GM19324 (cell line): ENCODE results near the gene COG7.
"Not testable (repeated sequence)": the region's sequence is repeated elsewhere in the genome, so short reads cannot be mapped to it uniquely, and the experiment has no call there.

Experiments
- ATAC-seq: cut with Tn5 transposase; IDR thresholded peaks from one replicate; pipeline ENCODE4 v1.9.1; 2021; ENCODE audit warnings: mild to moderate bottlenecking, moderate library complexity; ENCODE audit not compliant: unreplicated experiment, low FRiP score

COG7 gene

GRCh38 chr16:23478566-23478965 is 25.6 kb upstream of the COG7 start:
- ATAC-seq: no peak

DNA sequence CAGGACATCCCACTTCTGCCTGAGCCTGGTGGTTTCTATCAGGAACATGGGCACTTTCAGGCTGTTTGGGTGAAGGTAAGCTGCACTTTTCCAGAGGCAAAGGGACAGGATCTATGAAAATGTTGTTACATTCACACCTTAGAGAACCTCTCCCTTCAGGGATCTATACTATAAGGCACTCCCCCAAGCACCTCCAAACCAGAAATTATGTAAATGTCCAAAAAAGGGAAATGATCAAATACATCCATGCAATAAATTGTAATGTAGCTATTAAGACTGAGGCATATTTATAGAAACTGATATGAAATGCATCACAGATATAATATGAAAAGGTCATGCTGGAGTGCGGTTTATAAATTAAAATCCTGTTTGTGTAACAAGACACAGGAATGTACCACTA is 23.3 kb upstream of the COG7 start:
- ATAC-seq: no peak

GRCh38 chr16:23469814-23470213 is 16.8 kb upstream of the COG7 start:
- ATAC-seq: no peak

DNA sequence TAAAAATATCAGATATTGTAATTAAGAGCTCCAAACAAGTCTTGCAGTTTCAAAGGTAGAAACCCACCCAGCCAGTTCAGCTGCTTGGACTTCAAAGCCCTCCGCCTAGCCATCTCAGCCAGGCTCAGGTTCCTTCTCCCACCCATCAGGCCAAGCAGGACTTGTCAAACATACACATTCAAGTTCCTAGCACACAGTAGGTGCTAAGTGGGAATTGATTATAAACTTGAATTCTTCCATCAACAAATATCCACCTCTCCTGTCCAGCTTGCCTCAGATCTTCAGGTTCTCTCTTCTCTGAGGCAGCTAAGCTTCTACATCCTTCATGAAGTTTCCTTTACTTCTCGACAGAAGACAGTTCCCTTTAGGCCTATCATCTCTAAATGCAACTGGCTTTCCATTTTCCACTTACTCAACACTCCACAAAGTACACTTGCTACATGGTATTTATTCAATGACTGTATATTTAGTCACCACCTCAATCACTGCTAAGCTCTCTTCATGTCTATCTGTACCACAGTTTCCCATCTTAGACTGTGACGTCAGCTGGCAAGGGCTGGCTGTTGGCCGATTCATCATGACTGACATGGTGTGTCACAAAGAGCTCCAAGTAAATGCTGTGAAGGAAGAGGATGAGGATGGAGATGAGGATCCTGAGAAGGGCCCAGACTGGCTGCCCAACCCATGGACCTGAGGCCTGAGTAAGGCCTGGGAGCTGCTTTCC is 13.3 kb upstream of the COG7 start:
- ATAC-seq: no peak

DNA sequence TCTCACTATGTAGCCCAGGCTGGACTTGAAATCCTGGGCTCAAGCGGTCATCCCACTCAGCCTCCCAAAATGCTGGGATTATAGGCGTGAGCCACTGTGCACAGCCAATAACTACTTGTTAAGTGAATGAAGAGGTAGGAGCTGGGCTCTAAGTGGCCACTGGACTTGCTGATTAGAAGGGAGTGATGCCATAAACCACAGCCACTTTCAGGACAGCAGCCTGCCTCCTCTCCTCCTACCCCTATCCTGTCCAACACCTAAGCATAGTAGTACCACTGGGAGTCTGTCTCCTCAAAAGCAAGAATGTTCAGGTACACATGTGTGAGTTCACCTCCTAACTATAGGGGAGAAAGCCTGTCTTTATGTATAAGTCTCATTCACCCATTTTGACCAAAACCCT is 12.2 kb upstream of the COG7 start:
- no peak for ATAC-seq

- ATAC-seq: no peak
Observed at GRCh38 chr16:23464196-23464595, 11.2 kb upstream of the COG7 start.

- ATAC-seq: not testable (repeated sequence)
Observed at GRCh38 chr16:23462994-23463393, 10.0 kb upstream of the COG7 start.

GRCh38 chr16:23453338-23454052 is 506 bp upstream of the COG7 start:
- ATAC-seq: no peak

- ATAC-seq: no peak
Observed at GRCh38 chr16:23452221-23452571, 793 bp downstream of the COG7 start.

DNA sequence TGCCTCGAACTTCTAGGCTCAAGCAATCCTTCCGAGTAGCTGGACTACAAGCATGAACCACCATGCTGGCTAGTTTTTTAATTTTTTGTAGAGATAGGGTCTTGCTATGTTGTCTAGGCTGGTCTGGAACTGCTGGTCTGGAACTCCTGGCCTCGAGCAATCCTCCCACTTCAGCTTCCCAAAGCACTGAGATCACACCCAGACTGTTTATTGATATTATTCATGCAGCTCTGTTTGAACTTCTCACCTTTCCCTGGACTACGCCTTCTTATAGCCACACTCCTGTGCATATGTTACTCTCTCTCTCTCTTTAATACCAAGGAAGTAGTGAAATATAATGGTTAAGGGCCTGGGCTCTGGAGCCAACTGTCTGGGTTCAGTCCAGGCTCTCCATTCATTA is 4.6 kb downstream of the COG7 start:
- no peak for ATAC-seq

GRCh38 chr16:23437542-23437941 is 15.4 kb downstream of the COG7 start:
- not testable (repeated sequence) for ATAC-seq

- no peak for ATAC-seq
Observed at GRCh38 chr16:23436951-23437350, 16.0 kb downstream of the COG7 start.

GRCh38 chr16:23435500-23435899 is 17.5 kb downstream of the COG7 start:
- peak; percentile 54 for ATAC-seq

- no peak for ATAC-seq
Observed at GRCh38 chr16:23434380-23434779, 18.6 kb downstream of the COG7 start.

DNA sequence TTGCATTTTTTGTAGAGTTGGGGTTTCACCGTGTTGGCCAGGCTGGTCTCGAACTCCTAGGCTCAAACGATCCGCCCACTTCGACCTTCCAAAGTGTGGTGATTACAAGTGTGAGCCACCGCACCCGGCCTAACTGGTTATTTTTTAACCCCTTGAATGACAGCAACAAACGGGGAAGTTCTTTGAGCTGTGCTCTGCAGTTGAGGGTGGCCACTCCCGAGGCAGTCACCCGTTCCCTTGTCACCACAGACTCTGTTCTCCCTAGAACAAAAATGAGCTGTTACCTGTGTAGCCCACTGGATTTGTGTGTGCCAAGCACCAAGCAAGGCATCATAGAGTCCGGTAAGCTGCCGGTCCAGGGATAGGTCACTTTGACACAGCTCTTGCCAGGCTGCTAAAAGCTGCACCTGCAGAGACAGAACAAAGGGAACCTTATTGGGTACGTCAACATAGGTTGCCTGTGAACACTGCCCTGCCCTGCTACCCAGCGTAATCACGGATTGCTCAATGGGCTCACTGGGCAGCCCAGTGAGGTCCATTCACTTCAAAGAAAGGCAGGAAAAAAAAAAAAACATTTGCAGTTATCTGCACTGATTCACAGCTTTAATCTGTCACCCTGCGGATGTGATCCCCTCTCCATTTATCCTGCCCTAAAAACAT is 19.6 kb downstream of the COG7 start:
- ATAC-seq: no peak

DNA sequence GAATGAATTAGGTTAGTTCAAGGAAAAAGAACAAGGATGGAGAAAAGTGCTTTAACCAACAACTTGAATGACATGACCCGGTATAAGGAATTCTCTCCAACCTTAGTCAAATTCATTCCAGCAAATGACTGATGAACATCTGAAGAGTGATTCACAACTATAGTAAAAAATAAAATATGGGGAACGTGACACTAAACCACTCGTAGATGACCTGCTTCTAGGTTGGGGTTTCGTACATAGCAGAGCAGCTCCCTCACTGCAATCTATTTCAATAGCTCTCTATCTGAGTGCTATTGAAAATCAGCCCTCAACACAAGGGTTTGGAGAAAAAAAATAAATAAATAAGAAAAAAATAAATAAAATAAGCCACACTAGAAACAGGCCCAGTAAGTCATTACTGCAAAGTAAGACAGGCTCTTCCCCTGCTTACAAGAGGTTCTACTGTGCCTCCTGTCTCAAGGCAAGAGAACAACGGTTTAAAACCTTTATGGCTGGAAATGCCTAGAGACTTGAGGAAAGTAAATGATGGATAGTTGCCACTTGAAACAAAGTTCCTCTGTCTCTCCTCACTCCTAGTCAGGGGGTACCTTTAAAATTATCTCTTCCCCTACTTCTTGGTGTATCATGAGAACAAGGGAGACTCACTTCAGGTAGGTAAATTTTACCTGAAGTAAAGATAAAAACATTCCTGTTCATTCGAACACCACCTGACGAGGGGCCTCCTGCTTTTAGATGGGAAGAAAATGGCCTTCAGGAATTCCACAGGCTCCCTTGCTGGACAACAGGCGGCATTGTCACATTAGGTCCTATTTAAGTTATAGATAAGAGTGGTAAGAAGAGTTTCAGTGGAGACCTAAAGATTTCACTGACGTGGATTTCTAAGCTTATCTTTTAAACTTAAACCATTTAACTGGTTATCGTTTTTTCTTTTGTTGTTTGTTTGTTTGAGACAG is 20.5 kb downstream of the COG7 start:
- no peak for ATAC-seq

DNA sequence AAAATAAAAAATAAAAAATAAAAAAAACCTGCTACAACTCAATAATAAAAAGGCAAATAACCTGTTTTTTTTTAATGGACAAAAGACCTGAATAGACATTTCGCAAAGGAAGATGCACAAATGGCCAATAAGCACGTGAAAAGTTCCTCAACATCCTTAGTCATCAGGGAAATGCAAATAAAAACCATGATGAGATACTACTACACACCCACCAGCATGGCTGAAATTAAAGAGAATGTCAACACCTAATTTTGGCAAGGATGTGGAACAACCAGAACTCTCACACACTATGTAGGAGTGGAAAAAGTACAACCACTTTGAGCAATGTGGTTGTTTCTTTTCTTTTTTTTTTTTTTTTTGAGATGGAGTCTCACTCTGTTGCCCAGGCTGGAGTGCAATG is 24.6 kb downstream of the COG7 start:
- ATAC-seq: no peak

DNA sequence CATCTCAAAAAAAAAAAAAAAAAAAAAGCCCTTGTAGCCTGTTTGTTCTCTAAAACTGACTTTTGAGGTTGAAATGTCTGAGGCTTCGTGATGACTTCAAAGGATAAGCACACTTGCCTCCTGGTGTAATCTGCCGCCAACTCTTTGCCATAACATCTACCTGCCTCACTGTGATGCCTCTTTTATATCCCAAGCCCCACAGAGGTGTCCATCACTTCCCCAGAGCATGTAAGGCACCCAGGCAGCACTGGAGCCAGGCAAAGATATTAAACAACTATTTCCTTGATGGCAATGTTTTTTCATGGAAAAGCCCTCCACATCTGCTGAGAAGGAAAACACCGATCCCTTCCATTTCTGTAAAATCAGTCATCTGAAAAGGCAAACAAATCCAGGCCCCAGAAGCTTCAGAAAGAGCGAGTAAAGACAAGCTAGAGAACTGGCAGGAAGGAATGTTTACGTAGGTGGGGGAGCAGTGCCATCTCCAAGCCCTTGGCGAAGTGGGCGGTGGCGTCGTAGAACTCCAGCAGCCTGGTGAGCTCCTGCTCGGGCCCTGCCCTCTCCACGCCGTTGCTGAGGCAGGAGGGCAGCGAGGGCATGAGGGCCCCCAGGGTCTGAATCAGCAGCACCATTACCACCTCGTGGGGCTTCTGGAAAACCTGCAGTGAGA is 28.6 kb downstream of the COG7 start:
- ATAC-seq: no peak

DNA sequence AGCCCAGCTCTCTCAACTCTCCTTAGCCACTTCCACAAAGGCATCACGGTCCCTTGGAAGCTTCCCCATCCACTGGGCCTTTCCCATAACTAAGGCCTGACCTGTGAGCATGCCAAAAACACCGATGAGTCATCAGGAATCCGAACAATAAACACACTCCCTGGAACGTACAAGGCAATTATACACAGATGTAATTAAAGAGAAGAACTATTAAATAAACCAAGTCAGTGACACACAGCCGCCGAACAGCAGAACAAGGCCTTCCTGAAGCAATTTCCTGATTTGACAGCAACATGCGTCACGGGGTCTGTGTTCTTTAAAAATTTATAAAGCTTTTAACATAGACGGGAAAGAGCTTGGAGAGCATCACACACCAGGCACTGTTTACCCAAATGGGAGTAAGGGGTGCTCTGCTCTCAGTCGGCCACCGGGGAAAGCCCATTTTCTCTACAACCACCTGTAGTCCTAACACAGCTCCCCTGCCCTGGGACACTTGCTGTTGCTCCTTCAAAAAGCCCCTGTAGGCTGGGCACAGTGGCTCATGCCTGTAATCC is 29.4 kb downstream of the COG7 start:
- ATAC-seq: no peak

DNA sequence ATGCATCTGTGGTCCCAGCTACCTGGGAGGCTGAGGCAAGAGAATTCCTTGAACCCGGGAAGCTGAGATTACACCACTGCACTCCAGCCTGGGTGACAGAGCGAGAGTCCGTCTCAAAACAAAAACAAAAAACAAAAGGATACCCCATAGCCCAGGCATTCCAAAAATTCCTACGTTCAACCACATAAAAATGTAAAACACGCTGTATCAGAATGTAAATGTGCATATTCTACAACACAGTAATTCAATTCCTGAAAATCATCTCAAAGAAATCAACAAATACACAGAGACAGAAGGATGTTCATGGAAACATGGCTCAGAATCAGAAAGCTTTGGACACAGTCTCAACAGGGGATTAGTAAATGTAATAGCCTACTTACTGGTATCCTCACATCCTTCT is 33.0 kb downstream of the COG7 start:
- no peak for ATAC-seq
